GM10248 (cell line): Measurements from ENCODE around the gene GALNT8.

Experiments
- CTCF ChIA-PET: fragments of 300-600 bp; sonication (Branson Sonifier 250); formaldehyde crosslinking; extraction: SDS; loops from one replicate; lab custom pipeline; 2021; ENCODE audit warnings: antibody characterized with exemption; lab: Yijun Ruan, JAX
- POLR2A ChIA-PET: fragments of 350-650 bp; sonication (Branson Sonifier 250); formaldehyde crosslinking; extraction: SDS; loops from one replicate; lab custom pipeline; 2020; ENCODE audit warnings: antibody characterized with exemption; lab: Yijun Ruan, JAX
- DNase-seq: peaks from one replicate; pipeline ENCODE4 v3.0.0; 2012; ENCODE audit errors: extremely low spot score
- TF ChIP-seq, protein P1 (sequence below): IDR thresholded peaks from 2 replicates; pipeline ENCODE4 v1.5.1; 2012; ENCODE audit warnings: mild to moderate bottlenecking, low read depth; ENCODE audit errors: extremely low read depth, missing control alignments, control extremely low read depth

Gene GALNT8

GRCh38 chr12:4807813-4808212 lies 87.6 kb downstream of the GALNT8 start:
- TF ChIP-seq, protein P1, sequence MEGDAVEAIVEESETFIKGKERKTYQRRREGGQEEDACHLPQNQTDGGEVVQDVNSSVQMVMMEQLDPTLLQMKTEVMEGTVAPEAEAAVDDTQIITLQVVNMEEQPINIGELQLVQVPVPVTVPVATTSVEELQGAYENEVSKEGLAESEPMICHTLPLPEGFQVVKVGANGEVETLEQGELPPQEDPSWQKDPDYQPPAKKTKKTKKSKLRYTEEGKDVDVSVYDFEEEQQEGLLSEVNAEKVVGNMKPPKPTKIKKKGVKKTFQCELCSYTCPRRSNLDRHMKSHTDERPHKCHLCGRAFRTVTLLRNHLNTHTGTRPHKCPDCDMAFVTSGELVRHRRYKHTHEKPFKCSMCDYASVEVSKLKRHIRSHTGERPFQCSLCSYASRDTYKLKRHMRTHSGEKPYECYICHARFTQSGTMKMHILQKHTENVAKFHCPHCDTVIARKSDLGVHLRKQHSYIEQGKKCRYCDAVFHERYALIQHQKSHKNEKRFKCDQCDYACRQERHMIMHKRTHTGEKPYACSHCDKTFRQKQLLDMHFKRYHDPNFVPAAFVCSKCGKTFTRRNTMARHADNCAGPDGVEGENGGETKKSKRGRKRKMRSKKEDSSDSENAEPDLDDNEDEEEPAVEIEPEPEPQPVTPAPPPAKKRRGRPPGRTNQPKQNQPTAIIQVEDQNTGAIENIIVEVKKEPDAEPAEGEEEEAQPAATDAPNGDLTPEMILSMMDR = no peak
- CTCF ChIA-PET = interaction anchor here (1.3 kb wide), 1 partner anchor 14 kb away, joined by 3 read pairs; no protein-coding TSS in a partner anchor
- POLR2A ChIA-PET = no interaction called here
- DNase-seq = no peak

DNA sequence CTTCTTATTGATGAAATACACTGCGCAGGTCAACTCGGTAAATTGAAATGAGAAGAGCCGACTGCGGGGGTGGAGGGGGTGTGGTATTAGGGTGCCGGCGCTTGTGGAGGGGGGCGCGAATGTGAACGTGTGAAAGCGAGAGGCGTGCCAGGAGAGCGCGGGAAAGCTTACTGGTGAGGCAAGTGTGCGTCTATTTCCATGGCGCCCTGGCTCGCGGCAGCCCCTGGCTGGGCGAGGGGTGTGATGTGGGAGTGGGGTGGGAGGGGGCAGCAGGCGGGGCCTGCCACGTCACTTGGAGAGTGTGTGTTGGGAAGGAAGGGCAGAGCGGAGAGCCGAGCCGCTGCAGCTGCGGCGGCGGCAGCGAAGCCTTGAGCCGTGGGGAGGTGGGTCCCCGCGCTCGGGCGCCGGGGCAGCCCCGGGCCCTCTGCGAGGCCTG lies 88.8 kb downstream of the GALNT8 start:
- DNase-seq = peak; percentile 31
- CTCF ChIA-PET = interaction anchor here (1.3 kb wide), 1 partner anchor 16 kb away, joined by 3 read pairs; no protein-coding TSS in a partner anchor
- POLR2A ChIA-PET = no interaction called here
- TF ChIP-seq, protein P1 = no peak

GRCh38 chr12:4809449-4810218 lies 89.4 kb downstream of the GALNT8 start:
- ChIA-PET POLR2A (no interaction called here), CTCF (interaction anchor here (1.0 to 1.9 kb wide), 2 partner anchors 47 to 49 kb away, joined by 3 to 4 read pairs; no protein-coding TSS in a partner anchor)
- DNase-seq = no peak
- TF ChIP-seq, protein P1 = no peak

- no peak for DNase-seq
- ChIA-PET POLR2A (no interaction called here), CTCF (interaction anchor here (1.0 to 1.9 kb wide), 2 partner anchors 47 to 49 kb away, joined by 3 to 4 read pairs; no protein-coding TSS in a partner anchor)
- TF ChIP-seq, protein P1 = no peak
Measured at GRCh38 chr12:4810219-4810671, 90.0 kb downstream of the GALNT8 start.

GRCh38 chr12:4812624-4813327 lies 92.6 kb downstream of the GALNT8 start:
- TF ChIP-seq, protein P1 = no peak
- DNase-seq = no peak
- CTCF ChIA-PET = interaction anchor here (1.1 to 1.4 kb wide), 5 partner anchors 9 to 45 kb away, joined by 3 to 4 read pairs (median 3); no protein-coding TSS in a partner anchor
- POLR2A ChIA-PET = no interaction called here

GRCh38 chr12:4813741-4814140 lies 93.5 kb downstream of the GALNT8 start:
- ChIA-PET CTCF (interaction anchor here (1.2 to 1.6 kb wide), 3 partner anchors 9 to 44 kb away, joined by 3 to 4 read pairs (median 3); no protein-coding TSS in a partner anchor), POLR2A (no interaction called here)
- TF ChIP-seq, protein P1 = no peak
- no peak for DNase-seq
